ENCODE measurements around the gene CFAP74. TPM values are rescaled to one million over a fixed set of nuclear protein-coding genes. Genes with fewer than 3 reads are reported as not detected.
A peak's percentile ranks its signal among the peaks of the same experiment; 100 is the strongest.

The CFAP74 gene
- polyA plus RNA-seq (2013, experiment 1 of 2), result 0.05 TPM
- polyA plus RNA-seq (2013, experiment 2 of 2), result 0.51 TPM

GRCh38 chr1:2003541-2004131, at the start of gene CFAP74:
TSS of gene CFAP74 (minus strand) at chr1:2003786. CDS start at chr1:1990956, 12,830 bp downstream.
- Histone ChIP-seq H3K4me1 (ENCODE audit: insufficient read depth, low read length) (peaks cover 6% of the 10 kb centered on the region; the same call in 1 of the 2 replicates), H3K27ac (ENCODE audit: low read depth, low read length) (no peak within 1 kb of the TSS), H3K9me3 (ENCODE audit: insufficient read depth, low read depth, low read length) (no peaks in the 10 kb centered on the region), H3K36me3 (ENCODE audit: insufficient read depth, low read length) (no peaks in the 10 kb centered on the region), H3K27me3 (ENCODE audit: insufficient read depth, low read length) (peaks cover 8% of the 10 kb centered on the region), H3K9ac (ENCODE audit: low read depth, low read length) (peak within 1 kb of the TSS; percentile 63), H3K4me3 (ENCODE audit: low read length) (peak within 1 kb of the TSS; percentile 56)
- 5% methylated on average over 49 of the region's 49 CpGs for WGBS

- H3K4me3 ChIP-seq (ENCODE audit: low read length), result no peak overlapping the region
- H3K27me3 ChIP-seq (ENCODE audit: insufficient read depth, low read length), result peaks cover 19% of the 10 kb centered on the region
- no peak overlapping the region for H3K27ac ChIP-seq (ENCODE audit: low read depth, low read length)
- 93% methylated on average over 17 of the region's 17 CpGs for WGBS
- H3K9me3 ChIP-seq (ENCODE audit: insufficient read depth, low read depth, low read length), result no peaks in the 10 kb centered on the region
- no peaks in the 10 kb centered on the region for H3K4me1 ChIP-seq (ENCODE audit: insufficient read depth, low read length)
- peaks cover 19% of the 10 kb centered on the region for H3K36me3 ChIP-seq (ENCODE audit: insufficient read depth, low read length)
- H3K9ac ChIP-seq (ENCODE audit: low read depth, low read length), result no peak overlapping the region
Observed at GRCh38 chr1:2053217-2053616, 49.6 kb upstream of the CFAP74 start.

- Histone ChIP-seq H3K4me1 (ENCODE audit: insufficient read depth, low read length) (peaks cover 2% of the 10 kb centered on the region; the same call in 1 of the 2 replicates), H3K9me3 (ENCODE audit: insufficient read depth, low read depth, low read length) (no peaks in the 10 kb centered on the region), H3K36me3 (ENCODE audit: insufficient read depth, low read length) (peaks cover 19% of the 10 kb centered on the region), H3K4me3 (ENCODE audit: low read length) (no peak overlapping the region), H3K9ac (ENCODE audit: low read depth, low read length) (no peak overlapping the region), H3K27me3 (ENCODE audit: insufficient read depth, low read length) (peaks cover 24% of the 10 kb centered on the region), H3K27ac (ENCODE audit: low read depth, low read length) (no peak overlapping the region)
- 92% methylated on average over 10 of the region's 10 CpGs for WGBS
Observed at GRCh38 chr1:2052756-2053155, 49.2 kb upstream of the CFAP74 start.

GRCh38 chr1:2052054-2052679, 48.6 kb upstream of the CFAP74 start:
- no peak overlapping the region for H3K9ac ChIP-seq (ENCODE audit: low read depth, low read length)
- H3K9me3 ChIP-seq (ENCODE audit: insufficient read depth, low read depth, low read length), result no peaks in the 10 kb centered on the region
- H3K4me3 ChIP-seq (ENCODE audit: low read length), result no peak overlapping the region
- H3K4me1 ChIP-seq (ENCODE audit: insufficient read depth, low read length), result peaks cover 8% of the 10 kb centered on the region
- WGBS, result 79% methylated on average over 16 of the region's 16 CpGs
- no peak overlapping the region for H3K27ac ChIP-seq (ENCODE audit: low read depth, low read length)
- peaks cover 29% of the 10 kb centered on the region for H3K27me3 ChIP-seq (ENCODE audit: insufficient read depth, low read length)
- peaks cover 16% of the 10 kb centered on the region for H3K36me3 ChIP-seq (ENCODE audit: insufficient read depth, low read length)

- Histone ChIP-seq H3K4me1 (ENCODE audit: insufficient read depth, low read length) (peaks cover 13% of the 10 kb centered on the region), H3K9me3 (ENCODE audit: insufficient read depth, low read depth, low read length) (no peaks in the 10 kb centered on the region), H3K9ac (ENCODE audit: low read depth, low read length) (peak overlapping the region; percentile 69; the same call in 1 of the 2 replicates), H3K36me3 (ENCODE audit: insufficient read depth, low read length) (peaks cover 8% of the 10 kb centered on the region), H3K4me3 (ENCODE audit: low read length) (peak overlapping the region; percentile 82), H3K27me3 (ENCODE audit: insufficient read depth, low read length) (peaks cover 31% of the 10 kb centered on the region), H3K27ac (ENCODE audit: low read depth, low read length) (no peak overlapping the region)
- 6% methylated on average over 84 of the region's 84 CpGs for WGBS
Observed at GRCh38 chr1:2050793-2051682, 47.5 kb upstream of the CFAP74 start.

- H3K27ac ChIP-seq (ENCODE audit: low read depth, low read length), result no peak overlapping the region
- peak overlapping the region; percentile 69; the same call in 1 of the 2 replicates for H3K9ac ChIP-seq (ENCODE audit: low read depth, low read length)
- H3K27me3 ChIP-seq (ENCODE audit: insufficient read depth, low read length), result peaks cover 31% of the 10 kb centered on the region
Observed at GRCh38 chr1:2050461-2050792, 46.8 kb upstream of the CFAP74 start.

GRCh38 chr1:2049718-2050431, 46.3 kb upstream of the CFAP74 start, which contains the start of gene PRKCZ:
TSS of gene PRKCZ (plus strand) at chr1:2050411. CDS start at chr1:2050631, 220 bp downstream.
- under 1% methylated on average over 83 of the region's 83 CpGs for WGBS

More at GRCh38 chr1:2050461-2050792, 46.8 kb upstream of the CFAP74 start:
- Histone ChIP-seq H3K4me1 (ENCODE audit: insufficient read depth, low read length) (peaks cover 13% of the 10 kb centered on the region), H3K4me3 (ENCODE audit: low read length) (peak overlapping the region; percentile 82), H3K9me3 (ENCODE audit: insufficient read depth, low read depth, low read length) (no peaks in the 10 kb centered on the region), H3K36me3 (ENCODE audit: insufficient read depth, low read length) (peaks cover 2% of the 10 kb centered on the region; the same call in 1 of the 2 replicates)
- WGBS, result under 1% methylated on average over 51 of the region's 51 CpGs

GRCh38 chr1:2049225-2049717, 45.7 kb upstream of the CFAP74 start:
- Histone ChIP-seq H3K4me3 (ENCODE audit: low read length) (peak overlapping the region; percentile 73), H3K27me3 (ENCODE audit: insufficient read depth, low read length) (peaks cover 36% of the 10 kb centered on the region), H3K27ac (ENCODE audit: low read depth, low read length) (peak overlapping the region; percentile 97; the same call in 1 of the 2 replicates), H3K36me3 (ENCODE audit: insufficient read depth, low read length) (no peaks in the 10 kb centered on the region), H3K9ac (ENCODE audit: low read depth, low read length) (peak overlapping the region; percentile 78; the same call in 1 of the 2 replicates), H3K4me1 (ENCODE audit: insufficient read depth, low read length) (peaks cover 13% of the 10 kb centered on the region), H3K9me3 (ENCODE audit: insufficient read depth, low read depth, low read length) (no peaks in the 10 kb centered on the region)
- WGBS, result 19% methylated on average over 14 of the region's 14 CpGs

More at GRCh38 chr1:2049718-2050431, 46.3 kb upstream of the CFAP74 start, which contains the start of gene PRKCZ:
- Histone ChIP-seq H3K9ac (ENCODE audit: low read depth, low read length) (peak within 1 kb of the TSS; percentile 78), H3K4me1 (ENCODE audit: insufficient read depth, low read length) (peaks cover 13% of the 10 kb centered on the region), H3K36me3 (ENCODE audit: insufficient read depth, low read length) (no peaks in the 10 kb centered on the region), H3K9me3 (ENCODE audit: insufficient read depth, low read depth, low read length) (no peaks in the 10 kb centered on the region), H3K4me3 (ENCODE audit: low read length) (peak within 1 kb of the TSS; percentile 82), H3K27me3 (ENCODE audit: insufficient read depth, low read length) (peaks cover 35% of the 10 kb centered on the region), H3K27ac (ENCODE audit: low read depth, low read length) (peak within 1 kb of the TSS; percentile 97; the same call in 1 of the 2 replicates)

- no peak overlapping the region for H3K27ac ChIP-seq (ENCODE audit: low read depth, low read length)
- H3K4me1 ChIP-seq (ENCODE audit: insufficient read depth, low read length), result peaks cover 13% of the 10 kb centered on the region
- H3K9me3 ChIP-seq (ENCODE audit: insufficient read depth, low read depth, low read length), result no peaks in the 10 kb centered on the region
- peaks cover 42% of the 10 kb centered on the region for H3K27me3 ChIP-seq (ENCODE audit: insufficient read depth, low read length)
- no peaks in the 10 kb centered on the region for H3K36me3 ChIP-seq (ENCODE audit: insufficient read depth, low read length)
- H3K4me3 ChIP-seq (ENCODE audit: low read length), result peak overlapping the region; percentile 28; the same call in 1 of the 2 replicates
- H3K9ac ChIP-seq (ENCODE audit: low read depth, low read length), result no peak overlapping the region
- 70% methylated on average over 25 of the region's 25 CpGs for WGBS
Observed at GRCh38 chr1:2047749-2048729, 44.5 kb upstream of the CFAP74 start.
